Measurements from ENCODE around the gene SRC. TPM values are rescaled to one million over a fixed set of nuclear protein-coding genes. Genes with fewer than 3 reads are reported as not detected.
"Not testable (repeated sequence)": the region's sequence is repeated elsewhere in the genome, so short reads cannot be mapped to it uniquely, and the experiment has no call there.

SRC gene
- total RNA-seq, 4 donors from 2014 or later: 18.8 to 39.5 (median 26.0) TPM

GRCh38 chr20:37335642-37336368 lies 10.1 kb upstream of the SRC start:
- TF ChIP-seq POLR2AphosphoS5 (IDR thresholded peaks at IDR 0.05) (no peak), EP300 (IDR thresholded peaks at IDR 0.05) (no peak), POLR2A (IDR thresholded peaks at IDR 0.05) (no peak), CTCF (IDR thresholded peaks at IDR 0.05) (no peak)
- H3K27me3 ChIP-seq: no peaks in the 10 kb centered on the region
- DNase-seq (ENCODE audit: low spot score in 2 of 2): no peak
- peaks cover 26% of the 10 kb centered on the region for H3K4me1 ChIP-seq
- no peak overlapping the region for H3K4me3 ChIP-seq
- no peaks in the 10 kb centered on the region for H3K36me3 ChIP-seq
- H3K27ac ChIP-seq: peak overlapping the region; percentile 25
- WGBS: 51% methylated on average over 12 of the region's 15 CpGs
- no peaks in the 10 kb centered on the region for H3K9me3 ChIP-seq

- DNase-seq (ENCODE audit: low spot score in 2 of 2): no peak
- Histone ChIP-seq H3K36me3 (no peaks in the 10 kb centered on the region), H3K27ac (peak overlapping the region; percentile 25), H3K4me3 (no peak overlapping the region), H3K4me1 (peaks cover 23% of the 10 kb centered on the region), H3K9me3 (no peaks in the 10 kb centered on the region), H3K27me3 (no peaks in the 10 kb centered on the region)
- 23% methylated on average over 10 of the region's 11 CpGs for WGBS
- TF ChIP-seq EP300 (IDR thresholded peaks at IDR 0.05) (no peak), CTCF (IDR thresholded peaks at IDR 0.05) (no peak), POLR2AphosphoS5 (IDR thresholded peaks at IDR 0.05) (no peak), POLR2A (IDR thresholded peaks at IDR 0.05) (no peak)
Observed at GRCh38 chr20:37336369-37337207, 9.4 kb upstream of the SRC start.

- TF ChIP-seq CTCF (IDR thresholded peaks at IDR 0.05): no peak
- TF ChIP-seq POLR2AphosphoS5 (IDR thresholded peaks at IDR 0.05): no peak
- TF ChIP-seq POLR2A (IDR thresholded peaks at IDR 0.05): no peak
- no peak for TF ChIP-seq EP300 (IDR thresholded peaks at IDR 0.05)
- 81% methylated on average over 8 of the region's 8 CpGs for WGBS
- DNase-seq (ENCODE audit: low spot score in 2 of 2): no peak
- no peaks in the 10 kb centered on the region for H3K27me3 ChIP-seq
- H3K4me1 ChIP-seq: peaks cover 15% of the 10 kb centered on the region
- no peak overlapping the region for H3K4me3 ChIP-seq
- H3K36me3 ChIP-seq: no peaks in the 10 kb centered on the region
- H3K9me3 ChIP-seq: no peaks in the 10 kb centered on the region
- H3K27ac ChIP-seq: no peak overlapping the region
Observed at GRCh38 chr20:37337208-37337991, 8.5 kb upstream of the SRC start.

- DNase-seq (ENCODE audit: low spot score in 2 of 2); H3K9me3 ChIP-seq; H3K4me3 ChIP-seq; H3K36me3 ChIP-seq; H3K27me3 ChIP-seq; H3K27ac ChIP-seq: not testable (repeated sequence)
- H3K4me1 ChIP-seq: peaks cover 10% of the 10 kb centered on the region
- 90% methylated on average over 8 of the region's 8 CpGs for WGBS
Observed at GRCh38 chr20:37338380-37338779, 7.6 kb upstream of the SRC start.

GRCh38 chr20:37339208-37339607 lies 6.7 kb upstream of the SRC start:
- 75% methylated on average over 4 of the region's 4 CpGs for WGBS
- Histone ChIP-seq H3K4me3 (no peak overlapping the region), H3K36me3 (no peaks in the 10 kb centered on the region), H3K4me1 (peaks cover 17% of the 10 kb centered on the region), H3K27me3 (no peaks in the 10 kb centered on the region), H3K9me3 (no peaks in the 10 kb centered on the region), H3K27ac (no peak overlapping the region)
- no peak for DNase-seq (ENCODE audit: low spot score in 2 of 2)
- TF ChIP-seq CTCF (IDR thresholded peaks at IDR 0.05) (no peak), POLR2AphosphoS5 (IDR thresholded peaks at IDR 0.05) (no peak), POLR2A (IDR thresholded peaks at IDR 0.05) (no peak), EP300 (IDR thresholded peaks at IDR 0.05) (no peak)

GRCh38 chr20:37339764-37340109 lies 6.2 kb upstream of the SRC start:
- WGBS: 89% methylated on average over 7 of the region's 7 CpGs
- not testable (repeated sequence) for H3K4me3 ChIP-seq; H3K36me3 ChIP-seq; DNase-seq (ENCODE audit: low spot score in 2 of 2); H3K27ac ChIP-seq; H3K9me3 ChIP-seq; H3K27me3 ChIP-seq
- H3K4me1 ChIP-seq: peaks cover 22% of the 10 kb centered on the region

Data from suprapubic skin (tissue), 4 donors.